Neural progenitor cell (in vitro differentiated cells): ENCODE data around the gene KLRD1. TPM values are rescaled to one million over a fixed set of nuclear protein-coding genes. Genes with fewer than 3 reads are reported as not detected.

Source experiments
- DNase-seq: peaks from one replicate; pipeline ENCODE4 v3.0.0-alpha.2; 2016; ENCODE audit warnings: low spot score
- H2AFZ ChIP-seq: fragments of 200-600 bp; sonication (generic); replicated peaks from 2 replicates; pipeline ENCODE4 v1.6.1; 2016; ENCODE audit warnings: antibody characterized with exemption
- H3F3A ChIP-seq: fragments of 200-600 bp; sonication (generic); 2 replicates; pipeline ENCODE4 v1.6.1; 2016; ENCODE audit warnings: antibody characterized with exemption, low read depth
- H3K27ac ChIP-seq: fragments of 200-600 bp; sonication (generic); 2 replicates; pipeline ENCODE4 v1.5.1; 2016; ENCODE audit warnings: mild to moderate bottlenecking
- H3K27me3 ChIP-seq: fragments of 200-600 bp; sonication (generic); 2 replicates; pipeline ENCODE4 v1.6.1; 2016; ENCODE audit warnings: mild to moderate bottlenecking, moderate library complexity
- H3K36me3 ChIP-seq: fragments of 200-600 bp; sonication (generic); 2 replicates; pipeline ENCODE4 v1.5.1; 2016
- H3K4me1 ChIP-seq: fragments of 200-600 bp; sonication (generic); 2 replicates; pipeline ENCODE4 v1.6.1; 2016; ENCODE audit warnings: mixed run types
- H3K4me2 ChIP-seq: fragments of 200-600 bp; sonication (generic); 2 replicates; pipeline ENCODE4 v1.6.1; 2016
- H3K4me3 ChIP-seq: fragments of 200-600 bp; sonication (generic); 2 replicates; pipeline ENCODE4 v1.5.1; 2016
- H3K79me2 ChIP-seq: fragments of 200-600 bp; sonication (generic); 2 replicates; pipeline ENCODE4 v1.6.1; 2016; ENCODE audit warnings: low read depth
- H3K9ac ChIP-seq: fragments of 200-600 bp; sonication (generic); 2 replicates; pipeline ENCODE4 v1.6.1; 2016
- H3K9me3 ChIP-seq: fragments of 200-600 bp; sonication (generic); 2 replicates; pipeline ENCODE4 v1.5.1; 2016; ENCODE audit warnings: low read depth
- H4K20me1 ChIP-seq: fragments of 200-600 bp; sonication (generic); 2 replicates; pipeline ENCODE4 v1.6.1; 2016; ENCODE audit warnings: low read depth
- H3K27ac Mint-ChIP-seq: 3 replicates; pipeline ENCODE4 v1.8.0; 2021; ENCODE audit warnings: mixed read lengths
- H3K27me3 Mint-ChIP-seq: 2 replicates; pipeline ENCODE4 v1.8.0; 2022; ENCODE audit warnings: low read depth, mild to moderate bottlenecking, inconsistent platforms, moderate library complexity, mixed read lengths; ENCODE audit not compliant: insufficient read depth
- H3K36me3 Mint-ChIP-seq: 3 replicates; pipeline ENCODE4 v1.8.0; 2021; ENCODE audit warnings: mixed read lengths
- H3K4me1 Mint-ChIP-seq: 3 replicates; pipeline ENCODE4 v1.8.0; 2021; ENCODE audit warnings: mixed read lengths
- H3K4me3 Mint-ChIP-seq: 3 replicates; pipeline ENCODE4 v1.8.0; 2021; ENCODE audit warnings: mild to moderate bottlenecking, moderate library complexity, mixed read lengths
- H3K9me3 Mint-ChIP-seq: 3 replicates; pipeline ENCODE4 v1.8.0; 2020; ENCODE audit warnings: mixed read lengths
- EZH2 ChIP-seq: fragments of 200-600 bp; sonication (generic); IDR thresholded peaks from 2 replicates; pipeline ENCODE4 v1.6.1; 2017; ENCODE audit warnings: antibody characterized with exemption, mild to moderate bottlenecking, moderate library complexity
- EZH2phosphoT487 ChIP-seq: fragments of 200-600 bp; sonication (generic); IDR thresholded peaks from 2 replicates; pipeline ENCODE4 v1.6.1; 2017; ENCODE audit warnings: antibody characterized with exemption
- total RNA-seq: library from RNA; depleted of rRNA; stranded (reverse); fragments of >200 nt; gene quantifications from 2 replicates; pipeline ENCODE4 v1.2.3, GENCODE V29; 2015; ENCODE audit warnings: low replicate concordance
- TF ChIP-seq, protein P1 (sequence below): fragments of 200-600 bp; sonication (generic); IDR thresholded peaks from 2 replicates; pipeline ENCODE4 v1.5.1; 2017; ENCODE audit warnings: antibody characterized with exemption, mild to moderate bottlenecking

The KLRD1 gene
- total RNA-seq, 1 donor from 2014 or later, result 0.06 TPM

DNA sequence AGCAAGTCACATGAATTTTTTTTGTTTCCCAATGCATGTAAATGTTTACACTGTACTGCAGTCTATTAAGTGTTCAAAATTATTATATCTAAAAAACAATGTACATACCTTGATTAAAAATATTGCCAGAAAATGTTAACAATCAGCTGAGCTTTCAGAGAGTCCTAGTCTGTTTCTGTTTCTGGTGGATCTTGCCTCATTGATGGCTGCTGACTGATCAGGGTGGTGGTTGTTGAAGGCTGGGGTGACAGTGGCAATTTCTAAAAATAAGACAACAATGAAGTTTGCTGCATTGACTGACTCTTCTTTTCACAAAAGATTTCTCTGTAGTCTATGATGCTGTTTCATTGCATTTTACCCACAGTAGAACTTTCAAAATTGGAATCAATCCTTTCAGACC is 16.6 kb upstream of the KLRD1 start:
- Mint-ChIP-seq H3K4me3 (no peak overlapping the region), H3K9me3 (no peaks in the 10 kb centered on the region), H3K27me3 (no peaks in the 10 kb centered on the region), H3K27ac (no peak overlapping the region), H3K4me1 (no peaks in the 10 kb centered on the region), H3K36me3 (no peaks in the 10 kb centered on the region)
- no peak overlapping the region for H3K4me3 ChIP-seq
- H2AFZ ChIP-seq, result no peak overlapping the region
- no peaks in the 10 kb centered on the region for H3K4me1 ChIP-seq
- TF ChIP-seq EZH2 (no peak), EZH2phosphoT487 (no peak)
- TF ChIP-seq, protein P1, sequence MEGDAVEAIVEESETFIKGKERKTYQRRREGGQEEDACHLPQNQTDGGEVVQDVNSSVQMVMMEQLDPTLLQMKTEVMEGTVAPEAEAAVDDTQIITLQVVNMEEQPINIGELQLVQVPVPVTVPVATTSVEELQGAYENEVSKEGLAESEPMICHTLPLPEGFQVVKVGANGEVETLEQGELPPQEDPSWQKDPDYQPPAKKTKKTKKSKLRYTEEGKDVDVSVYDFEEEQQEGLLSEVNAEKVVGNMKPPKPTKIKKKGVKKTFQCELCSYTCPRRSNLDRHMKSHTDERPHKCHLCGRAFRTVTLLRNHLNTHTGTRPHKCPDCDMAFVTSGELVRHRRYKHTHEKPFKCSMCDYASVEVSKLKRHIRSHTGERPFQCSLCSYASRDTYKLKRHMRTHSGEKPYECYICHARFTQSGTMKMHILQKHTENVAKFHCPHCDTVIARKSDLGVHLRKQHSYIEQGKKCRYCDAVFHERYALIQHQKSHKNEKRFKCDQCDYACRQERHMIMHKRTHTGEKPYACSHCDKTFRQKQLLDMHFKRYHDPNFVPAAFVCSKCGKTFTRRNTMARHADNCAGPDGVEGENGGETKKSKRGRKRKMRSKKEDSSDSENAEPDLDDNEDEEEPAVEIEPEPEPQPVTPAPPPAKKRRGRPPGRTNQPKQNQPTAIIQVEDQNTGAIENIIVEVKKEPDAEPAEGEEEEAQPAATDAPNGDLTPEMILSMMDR, result no peak
- no peak overlapping the region for H3K4me2 ChIP-seq
- no peaks in the 10 kb centered on the region for H3K36me3 ChIP-seq
- no peak overlapping the region for H3K9ac ChIP-seq
- H3K79me2 ChIP-seq, result no peaks in the 10 kb centered on the region
- no peaks in the 10 kb centered on the region for H3F3A ChIP-seq
- no peak for DNase-seq
- H3K9me3 ChIP-seq, result no peaks in the 10 kb centered on the region
- H3K27me3 ChIP-seq, result no peaks in the 10 kb centered on the region
- no peaks in the 10 kb centered on the region for H4K20me1 ChIP-seq
- H3K27ac ChIP-seq, result no peak overlapping the region

DNA sequence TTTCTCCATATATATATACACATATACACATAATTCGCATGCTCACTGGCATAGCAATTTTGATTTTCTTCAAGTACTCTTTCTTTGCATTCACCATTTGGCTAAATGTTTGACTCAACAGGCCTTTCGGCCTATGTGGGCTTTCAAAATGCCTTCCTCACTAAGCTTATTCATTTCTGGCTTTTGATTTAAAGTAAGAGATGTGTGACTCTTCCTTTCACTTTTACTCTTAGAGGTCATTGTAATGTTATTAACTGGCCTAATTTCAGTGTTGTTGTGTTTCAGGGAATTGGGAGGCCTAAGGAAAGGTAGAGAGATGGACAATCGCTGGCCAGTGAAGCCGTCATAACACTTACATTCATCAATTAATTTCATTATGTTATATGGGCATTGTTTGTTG is 14.5 kb upstream of the KLRD1 start:
- Mint-ChIP-seq H3K27me3 (no peaks in the 10 kb centered on the region), H3K4me3 (no peak overlapping the region), H3K36me3 (no peaks in the 10 kb centered on the region), H3K9me3 (no peaks in the 10 kb centered on the region), H3K27ac (no peak overlapping the region), H3K4me1 (no peaks in the 10 kb centered on the region)
- Histone ChIP-seq H3K4me1 (no peaks in the 10 kb centered on the region), H3K27ac (no peak overlapping the region), H3K4me3 (no peak overlapping the region), H3K36me3 (no peaks in the 10 kb centered on the region), H3K4me2 (no peak overlapping the region), H2AFZ (no peak overlapping the region), H4K20me1 (no peaks in the 10 kb centered on the region), H3K79me2 (no peaks in the 10 kb centered on the region), H3K9me3 (no peaks in the 10 kb centered on the region), H3K27me3 (no peaks in the 10 kb centered on the region), H3F3A (no peaks in the 10 kb centered on the region), H3K9ac (no peak overlapping the region)
- no peak for DNase-seq
- TF ChIP-seq EZH2 (no peak), EZH2phosphoT487 (no peak)
- TF ChIP-seq, protein P1, result no peak

DNA sequence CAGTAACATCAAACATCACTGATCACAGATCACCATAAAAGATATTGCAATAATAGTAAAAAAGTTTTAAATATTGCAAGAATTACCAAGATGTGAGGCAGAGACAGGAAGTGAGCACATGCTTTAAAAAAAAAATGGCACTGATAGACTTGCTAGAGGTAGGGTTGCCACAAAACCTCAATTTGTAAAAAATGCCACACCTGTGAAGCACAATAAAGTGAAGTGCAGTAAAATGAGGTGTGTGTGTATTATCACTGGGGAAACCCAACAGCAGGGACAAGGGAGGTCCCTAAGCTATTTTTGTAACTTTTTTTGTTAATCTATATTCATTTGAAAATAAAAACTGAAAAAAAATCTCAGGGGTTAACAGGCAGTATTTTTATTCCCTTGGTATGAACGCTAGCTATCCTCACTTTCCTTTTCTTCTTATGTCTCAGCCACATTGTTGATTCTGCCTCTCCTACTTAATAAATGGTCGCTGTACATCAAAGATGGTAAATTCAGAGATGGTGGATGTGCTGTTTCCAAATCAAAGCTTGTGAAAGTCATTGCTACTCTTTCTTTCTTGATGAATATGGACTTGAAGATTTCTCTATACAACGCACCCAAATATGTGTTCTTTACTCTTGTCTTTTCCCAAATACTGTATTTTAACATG is 14.0 kb upstream of the KLRD1 start:
- H3F3A ChIP-seq, result no peaks in the 10 kb centered on the region
- H3K4me1 ChIP-seq, result no peaks in the 10 kb centered on the region
- H2AFZ ChIP-seq, result no peak overlapping the region
- no peaks in the 10 kb centered on the region for H4K20me1 ChIP-seq
- no peaks in the 10 kb centered on the region for H3K36me3 Mint-ChIP-seq
- H3K9me3 ChIP-seq, result no peaks in the 10 kb centered on the region
- no peaks in the 10 kb centered on the region for H3K4me1 Mint-ChIP-seq
- no peak overlapping the region for H3K4me3 ChIP-seq
- no peaks in the 10 kb centered on the region for H3K27me3 Mint-ChIP-seq
- no peaks in the 10 kb centered on the region for H3K36me3 ChIP-seq
- no peak overlapping the region for H3K27ac ChIP-seq
- no peaks in the 10 kb centered on the region for H3K9me3 Mint-ChIP-seq
- H3K27me3 ChIP-seq, result no peaks in the 10 kb centered on the region
- no peak overlapping the region for H3K4me3 Mint-ChIP-seq
- H3K9ac ChIP-seq, result no peak overlapping the region
- TF ChIP-seq EZH2, result no peak
- TF ChIP-seq, protein P1, result no peak
- TF ChIP-seq EZH2phosphoT487, result no peak
- H3K79me2 ChIP-seq, result no peaks in the 10 kb centered on the region
- H3K4me2 ChIP-seq, result no peak overlapping the region
- no peak overlapping the region for H3K27ac Mint-ChIP-seq
- no peak for DNase-seq
